IMR-90 (cell line): ENCODE measurements around the gene USP36. TPM values are rescaled to one million over a fixed set of nuclear protein-coding genes. Genes with fewer than 3 reads are reported as not detected.
A peak's percentile ranks its signal among the peaks of the same experiment; 100 is the strongest.

ENCODE experiments used
- ATAC-seq: fragments of 200-7000 bp; cut with Tn5 transposase; 2 replicates; pipeline ENCODE4 v1.9.1; 2020; ENCODE audit warnings: low read depth, mild to moderate bottlenecking, moderate library complexity
- BruUV-seq: library from RNA; stranded (reverse); fragments of 400-500 nt; replicated peaks from 2 replicates; lab custom pipeline; 2021; lab: Mats Ljungman, UMichigan
- CTCF ChIA-PET: fragments of 300-600 bp; formaldehyde crosslinking; extraction: SDS; loops from one replicate; lab custom pipeline; 2021; ENCODE audit warnings: antibody characterized with exemption; lab: Yijun Ruan, JAX
- POLR2A ChIA-PET: fragments of 300-600 bp; sonication (Branson Sonifier 250); formaldehyde crosslinking; loops from one replicate; lab custom pipeline; 2022; ENCODE audit warnings: antibody characterized with exemption; ENCODE audit not compliant: unreplicated experiment; lab: Charles Lee
- DNase-seq: peaks from one replicate; pipeline ENCODE4 v3.0.0; 2013
- H2AFZ ChIP-seq: replicated peaks from 2 replicates; pipeline ENCODE3; 2013; ENCODE audit warnings: low read length, mild to moderate bottlenecking; ENCODE audit not compliant: poor library complexity
- H2AK5ac ChIP-seq: 2 replicates; pipeline ENCODE4 v1.6.1; 2013; ENCODE audit warnings: low read depth, low read length, inconsistent platforms
- H2AK9ac ChIP-seq: replicated peaks from 2 replicates; pipeline ENCODE3; 2013; ENCODE audit warnings: mild to moderate bottlenecking, low read depth, low read length, moderate library complexity; ENCODE audit not compliant: poor library complexity
- H2BK120ac ChIP-seq: 2 replicates; pipeline ENCODE4 v1.6.1; 2013; ENCODE audit warnings: low read depth, low read length, inconsistent platforms
- H2BK15ac ChIP-seq: 3 replicates; pipeline ENCODE4 v1.6.1; 2013; ENCODE audit warnings: low read depth, low read length, inconsistent platforms
- H2BK20ac ChIP-seq: 2 replicates; pipeline ENCODE4 v1.6.1; 2013; ENCODE audit warnings: low read depth, mild to moderate bottlenecking, inconsistent platforms, low read length, moderate library complexity
- H2BK5ac ChIP-seq: 2 replicates; pipeline ENCODE4 v1.6.1; 2013; ENCODE audit warnings: mild to moderate bottlenecking, low read depth, low read length, inconsistent platforms; ENCODE audit not compliant: poor library complexity, severe bottlenecking
- H3K14ac ChIP-seq: replicated peaks from 2 replicates; pipeline ENCODE4 v1.6.1; 2013; ENCODE audit warnings: low read depth, low read length, inconsistent platforms
- H3K18ac ChIP-seq: 2 replicates; pipeline ENCODE4 v1.6.1; 2013; ENCODE audit warnings: low read depth, low read length, control low read depth
- H3K23ac ChIP-seq: 2 replicates; pipeline ENCODE4 v1.6.1; 2013; ENCODE audit warnings: low read depth, low read length, inconsistent platforms
- H3K27ac ChIP-seq: 2 replicates; pipeline ENCODE4 v1.5.1; 2013; ENCODE audit warnings: mild to moderate bottlenecking, control low read depth, low read length; ENCODE audit not compliant: insufficient read depth
- H3K27me3 ChIP-seq: 2 replicates; pipeline ENCODE4 v1.6.1; 2013; ENCODE audit warnings: low read length; ENCODE audit not compliant: control insufficient read depth, insufficient read depth
- H3K36me3 ChIP-seq: 2 replicates; pipeline ENCODE4 v1.6.1; 2013; ENCODE audit warnings: low read length, mixed read lengths; ENCODE audit not compliant: control insufficient read depth, insufficient read depth
- H3K4ac ChIP-seq: 2 replicates; pipeline ENCODE4 v1.6.1; 2013; ENCODE audit warnings: low read depth, low read length, inconsistent platforms
- H3K4me1 ChIP-seq: 2 replicates; pipeline ENCODE4 v1.6.1; 2013; ENCODE audit warnings: low read length, mixed read lengths; ENCODE audit not compliant: control insufficient read depth, insufficient read depth
- H3K4me2 ChIP-seq: 2 replicates; pipeline ENCODE4 v1.6.1; 2013; ENCODE audit warnings: low read depth, mild to moderate bottlenecking, control low read depth, low read length, moderate library complexity
- H3K4me3 ChIP-seq: 2 replicates; pipeline ENCODE4 v1.5.1; 2013; ENCODE audit warnings: low read depth, mild to moderate bottlenecking, control low read depth, low read length, moderate library complexity; ENCODE audit not compliant: insufficient read depth
- H3K56ac ChIP-seq: 2 replicates; pipeline ENCODE4 v1.6.1; 2013; ENCODE audit warnings: low read length, inconsistent platforms; ENCODE audit not compliant: insufficient read depth; ENCODE audit errors: extremely low read depth
- H3K79me1 ChIP-seq, 2 experiments: 2 replicates each; pipeline ENCODE4 v1.6.1; 2013; ENCODE audit warnings: low read length in 2 of 2, inconsistent platforms in 1 of 2, low read depth in 1 of 2
- H3K9ac ChIP-seq: 2 replicates; pipeline ENCODE4 v1.6.1; 2013; ENCODE audit warnings: low read depth, low read length, control low read depth
- H3K9me1 ChIP-seq: 2 replicates; pipeline ENCODE4 v1.6.1; 2013; ENCODE audit warnings: low read length, inconsistent platforms; ENCODE audit not compliant: insufficient read depth
- H3K9me3 ChIP-seq: 2 replicates; pipeline ENCODE4 v1.6.1; 2013; ENCODE audit warnings: low read length; ENCODE audit not compliant: control insufficient read depth, insufficient read depth
- H4K20me1 ChIP-seq: 2 replicates; pipeline ENCODE4 v1.6.1; 2013; ENCODE audit warnings: low read length, inconsistent platforms; ENCODE audit not compliant: insufficient read depth
- H4K5ac ChIP-seq: 2 replicates; pipeline ENCODE4 v1.6.1; 2013; ENCODE audit warnings: mild to moderate bottlenecking, low read depth, low read length, control low read depth
- H4K8ac ChIP-seq, 2 experiments: 2 replicates each; pipeline ENCODE4 v1.6.1; 2013; ENCODE audit warnings: low read depth in 2 of 2, low read length in 2 of 2, control low read depth in 1 of 2, inconsistent platforms in 1 of 2
- H4K91ac ChIP-seq: 2 replicates; pipeline ENCODE4 v1.6.1; 2013; ENCODE audit warnings: low read depth, low read length, inconsistent platforms; ENCODE audit not compliant: insufficient read depth
- RAD21 ChIP-seq: IDR thresholded peaks from 2 replicates; pipeline ENCODE4 v1.6.1; 2012; ENCODE audit warnings: low read length, improper control_type of control experiment
- USF2 ChIP-seq: fragments of 150-350 bp; IDR thresholded peaks from 2 replicates; pipeline ENCODE4 v1.6.1; 2017; ENCODE audit warnings: mild to moderate bottlenecking, antibody characterized with exemption, low read length, low read depth
- WGBS, 2 experiments: methylation state at CpG; one replicate each; pipeline versions ENCODE4 v1.1.5 to v1.1.7; 2013; ENCODE audit warnings: missing lambda C conversion rate in 2 of 2; ENCODE audit not compliant: insufficient read length in 1 of 2; ENCODE audit errors: extremely low coverage in 2 of 2; 5-methylcytosine and 5-hydroxymethylcytosine counted together
- dilution Hi-C: fragments of 300-500 bp; cut with HindIII; formaldehyde crosslinking; loops from one replicate; pipeline ENCODE4 v1.14.3; 2018; ENCODE audit warnings: low sequenced_read_pairs; ENCODE audit not compliant: unreplicated experiment
- in situ Hi-C: fragments of 300-500 bp; cut with MboI; formaldehyde crosslinking; loops from 3 replicates; pipeline ENCODE4 v1.14.3; 2019; ENCODE audit warnings: low sequenced_read_pairs, inconsistent platforms, mixed read lengths
- intact Hi-C: fragments of 100-400 bp; cut with micrococcal nuclease; formaldehyde crosslinking; loops from 2 replicates; pipeline ENCODE4 v1.10.0; 2022
- polyA plus RNA-seq, 3 experiments: library from polyadenylated mRNA; depleted of rRNA; stranded (reverse); fragments of >200 nt; gene quantifications; 2 replicates each; pipeline ENCODE4 v1.2.3, GENCODE V29; 2012; ENCODE audit warnings: low replicate concordance in 1 of 3
- total RNA-seq: library from RNA; depleted of rRNA; stranded (reverse); fragments of >200 nt; gene quantifications from 2 replicates; pipeline ENCODE4 v1.2.3, GENCODE V29; 2012

USP36 gene
- total and polyA plus RNA-seq, 2 of the 4 experiments (the other 2 are of a cell fraction): 30.6 to 38.3 TPM

GRCh38 chr17:78761789-78762406, 78.7 kb downstream of the USP36 start:
- Histone ChIP-seq H2BK15ac (no peak overlapping the region), H3K9me3 (no peaks in the 10 kb centered on the region), H2AK5ac (no peak overlapping the region), H4K8ac (no peak overlapping the region), H2AK9ac (no peak overlapping the region), H4K91ac (no peak overlapping the region), H4K5ac (no peak overlapping the region), H3K56ac (no peak overlapping the region), H3K23ac (no peak overlapping the region), H3K27ac (no peak overlapping the region), H2BK120ac (no peak overlapping the region), H3K4me2 (no peak overlapping the region), H3K79me1 (peaks cover 46 to 69% of the 10 kb centered on the region in 2 experiments), H2BK5ac (no peak overlapping the region), H3K4me3 (no peak overlapping the region), H3K4ac (no peak overlapping the region), H3K9me1 (peaks cover 8% of the 10 kb centered on the region), H3K9ac (no peak overlapping the region), H3K36me3 (no peaks in the 10 kb centered on the region), H3K14ac (no peak overlapping the region), H2BK20ac (no peak overlapping the region), H3K4me1 (peaks cover 8% of the 10 kb centered on the region), H2AFZ (no peak overlapping the region), H3K18ac (no peak overlapping the region), H4K20me1 (peaks cover 35% of the 10 kb centered on the region), H3K27me3 (no peaks in the 10 kb centered on the region)
- peak; percentile 32; the same call in 1 of the 2 replicates for ATAC-seq
- in situ Hi-C loops (no loop called here), intact Hi-C loops (no loop called here), dilution Hi-C loops (no loop called here)
- TF ChIP-seq RAD21: no peak
- peak; percentile 33; the same call in 1 of the 2 replicates for TF ChIP-seq USF2
- peak; percentile 12 for DNase-seq
- ChIA-PET CTCF (interaction anchor here (0.5 kb wide), 1 partner anchor 12 kb away, joined by 3 read pairs; no protein-coding TSS in a partner anchor), POLR2A (no interaction called here)
- BruUV-seq: no TSS peak
- no CpG with 5 or more reads among the region's 5 CpGs for WGBS, 2 experiments
